GM12878 (cell line): Measurements from ENCODE around the gene HAP1. TPM values are rescaled to one million over a fixed set of nuclear protein-coding genes. Genes with fewer than 3 reads are reported as not detected.

ENCODE experiments used
- ATAC-seq: fragments of 200-7000 bp; cut with Tn5 transposase; 3 replicates; pipeline ENCODE4 v1.9.1; 2020; ENCODE audit warnings: mild to moderate bottlenecking, moderate library complexity
- BruUV-seq: library from RNA; stranded (reverse); fragments of 400-500 nt; replicated peaks from 2 replicates; lab custom pipeline; 2021; lab: Mats Ljungman, UMichigan
- CTCF ChIA-PET: fragments of 300-600 bp; sonication (Branson Sonifier 250); formaldehyde crosslinking; extraction: SDS; loops from one replicate; lab custom pipeline; 2021; ENCODE audit warnings: inconsistent platforms; lab: Yijun Ruan, JAX
- POLR2A ChIA-PET: fragments of 350-600 bp; formaldehyde crosslinking; extraction: SDS; loops from one replicate; lab custom pipeline; 2021; ENCODE audit warnings: inconsistent platforms; lab: Charles Lee
- RAD21 ChIA-PET: fragments of 300-600 bp; sonication (Branson Sonifier 250); formaldehyde crosslinking; loops from one replicate; lab custom pipeline; 2023; ENCODE audit warnings: antibody characterized with exemption; ENCODE audit not compliant: unreplicated experiment; lab: Charles Lee
- SMC1A ChIA-PET: fragments of 300-600 bp; sonication (Branson Sonifier 250); formaldehyde crosslinking; loops from one replicate; lab custom pipeline; 2023; ENCODE audit not compliant: unreplicated experiment, uncharacterized antibody; lab: Charles Lee
- DNase-seq: peaks from one replicate; pipeline ENCODE4 v3.0.0-alpha.2; 2011; ENCODE audit warnings: low read depth, low spot score
- FAIRE-seq: peaks from 3 replicates; lab custom pipeline; 2011; peaks lifted over from hg19 to GRCh38; lab: Jason Lieb, UNC
- H2AFZ ChIP-seq: 2 replicates; pipeline ENCODE4 v1.6.0; 2011; ENCODE audit warnings: low read depth, low read length, control low read depth; ENCODE audit not compliant: control insufficient read depth
- H3K27ac ChIP-seq: 2 replicates; pipeline ENCODE4 v1.5.1; 2011; ENCODE audit warnings: control low read depth; ENCODE audit not compliant: control insufficient read depth, insufficient read depth
- H3K27me3 ChIP-seq, 2 experiments: replicated peaks in 1 of 2; 2 replicates each; pipeline versions ENCODE4 v1.6.0 to v1.6.1; 2011; ENCODE audit warnings: low read length in 1 of 2; ENCODE audit not compliant: control insufficient read depth in 2 of 2, insufficient read depth in 2 of 2
- H3K36me3 ChIP-seq, 2 experiments: 2 replicates each; pipeline ENCODE4 v1.5.1; 2011; ENCODE audit warnings: low read length in 1 of 2; ENCODE audit not compliant: control insufficient read depth in 2 of 2, insufficient read depth in 2 of 2
- H3K4me1 ChIP-seq: 2 replicates; pipeline ENCODE4 v1.6.1; 2011; ENCODE audit warnings: mild to moderate bottlenecking, low read length, moderate library complexity, mixed read lengths; ENCODE audit not compliant: control insufficient read depth, insufficient read depth
- H3K4me2 ChIP-seq: 2 replicates; pipeline ENCODE4 v1.6.0; 2011; ENCODE audit warnings: control low read depth; ENCODE audit not compliant: control insufficient read depth, insufficient read depth
- H3K4me3 ChIP-seq: fragments of 200-600 bp; sonication (generic); 2 replicates; pipeline ENCODE4 v1.5.1; 2016
- H3K79me2 ChIP-seq: 2 replicates; pipeline ENCODE4 v1.6.0; 2011; ENCODE audit warnings: low read length; ENCODE audit not compliant: control insufficient read depth, insufficient read depth
- H3K9ac ChIP-seq: 2 replicates; pipeline ENCODE4 v1.8.0; 2011; ENCODE audit warnings: low read length, control low read depth, mixed read lengths; ENCODE audit not compliant: control insufficient read depth, insufficient read depth
- H3K9me3 ChIP-seq: replicated peaks from 3 replicates; pipeline ENCODE4 v1.5.1; 2011; ENCODE audit warnings: mild to moderate bottlenecking, low read length; ENCODE audit not compliant: control insufficient read depth, insufficient read depth
- H4K20me1 ChIP-seq: 2 replicates; pipeline ENCODE4 v1.6.0; 2011; ENCODE audit not compliant: control insufficient read depth, insufficient read depth
- CHD2 ChIP-seq: IDR thresholded peaks from 2 replicates; pipeline ENCODE4 v1.6.1; 2011; ENCODE audit warnings: low read depth, low read length, improper control_type of control experiment, borderline replicate concordance
- E2F4 ChIP-seq: IDR thresholded peaks from 2 replicates; pipeline ENCODE4 v1.6.1; 2012; ENCODE audit warnings: low read depth, low read length, improper control_type of control experiment
- E2F8 ChIP-seq: fragments of 450-650 bp; IDR thresholded peaks from 2 replicates; pipeline ENCODE4 v1.6.1; 2018; ENCODE audit warnings: mild to moderate bottlenecking, low read depth, moderate library complexity; ENCODE audit not compliant: partially characterized antibody
- FOXM1 ChIP-seq: IDR thresholded peaks from 2 replicates; pipeline ENCODE4 v1.6.1; 2012; ENCODE audit warnings: low read depth, mild to moderate bottlenecking, inconsistent platforms, low read length, moderate library complexity
- IRF3 ChIP-seq: fragments of 450-650 bp; IDR thresholded peaks from 2 replicates; pipeline ENCODE4 v1.6.1; 2014; ENCODE audit warnings: mild to moderate bottlenecking
- IRF5 ChIP-seq: fragments of 450-650 bp; IDR thresholded peaks from 2 replicates; pipeline ENCODE4 v1.6.1; 2017; ENCODE audit warnings: borderline replicate concordance
- JUNB ChIP-seq: IDR thresholded peaks from 2 replicates; pipeline ENCODE4 v1.6.1; 2016; ENCODE audit warnings: antibody characterized with exemption, mild to moderate bottlenecking
- KLF5 ChIP-seq: fragments of 450-650 bp; IDR thresholded peaks from 2 replicates; pipeline ENCODE4 v1.6.1; 2014; ENCODE audit warnings: mild to moderate bottlenecking; ENCODE audit not compliant: partially characterized antibody
- MEF2B ChIP-seq: fragments of 450-650 bp; IDR thresholded peaks from 2 replicates; pipeline ENCODE4 v1.6.1; 2018; ENCODE audit warnings: mild to moderate bottlenecking, moderate library complexity; ENCODE audit not compliant: partially characterized antibody, poor library complexity, severe bottlenecking
- POU2F2 ChIP-seq: IDR thresholded peaks from 3 replicates; pipeline ENCODE4 v1.6.1; 2011; ENCODE audit warnings: low read depth, mild to moderate bottlenecking, low read length, borderline replicate concordance
- SIX5 ChIP-seq: IDR thresholded peaks from 2 replicates; pipeline ENCODE4 v1.6.1; 2011; ENCODE audit warnings: mild to moderate bottlenecking, low read depth, low read length, moderate library complexity; ENCODE audit not compliant: severe bottlenecking
- SMAD5 ChIP-seq: IDR thresholded peaks from 2 replicates; pipeline ENCODE4 v1.6.1; 2016; ENCODE audit warnings: antibody characterized with exemption, low read depth
- YBX1 ChIP-seq: fragments of 450-650 bp; IDR thresholded peaks from 2 replicates; pipeline ENCODE4 v1.6.1; 2016; ENCODE audit warnings: antibody characterized with exemption
- ZBTB4 ChIP-seq: fragments of 450-650 bp; formaldehyde crosslinking; IDR thresholded peaks from 2 replicates; pipeline ENCODE4 v1.4.0; 2022; ENCODE audit warnings: mild to moderate bottlenecking, moderate library complexity
- ZNF384 ChIP-seq: IDR thresholded peaks from 2 replicates; pipeline ENCODE4 v1.6.1; 2012; ENCODE audit warnings: low read depth, mild to moderate bottlenecking, low read length, improper control_type of control experiment, borderline replicate concordance
- WGBS: methylation state at CpG from one replicate; pipeline ENCODE4 v1.1.6; 2016; ENCODE audit warnings: low lambda C conversion rate; ENCODE audit not compliant: insufficient replicate concordance, insufficient coverage; ENCODE audit errors: missing lambda C conversion rate; 5-methylcytosine and 5-hydroxymethylcytosine counted together
- in situ Hi-C: fragments of 300-500 bp; cut with MboI; formaldehyde crosslinking; loops from 9 replicates; pipeline ENCODE4 v1.14.3; 2018; ENCODE audit warnings: mixed read lengths
- intact Hi-C: fragments of 100-400 bp; cut with micrococcal nuclease; formaldehyde crosslinking; loops from one replicate; pipeline ENCODE4 v1.14.2; 2022; ENCODE audit not compliant: unreplicated experiment
- polyA plus RNA-seq, 11 experiments: library from polyadenylated mRNA; depleted of rRNA in 4 of 11; unstranded in 6 of 11; stranded (reverse) in 5 of 11; fragments of >200 nt; fragmentation: Nextera tagmentation in 4 of 11; fragmentation: Illumina TruSeq in 1 of 11; extraction: Ambion mirVana in 4 of 11; extraction: Trizol in 1 of 11; gene quantifications; 1 replicate in 1 of 11; 2 replicates in 10 of 11; pipeline versions ENCODE4 v1.2.1 to v1.2.3, GENCODE V29; 2011 to 2016; ENCODE audit warnings: inconsistent platforms in 2 of 11, missing spikeins in 2 of 11, low read depth in 1 of 11
- total RNA-seq, 4 experiments: library from RNA; depleted of rRNA in 3 of 4; stranded (reverse); fragments of >200 nt in 3 of 4; fragmentation: Illumina TruSeq in 1 of 4; extraction: Trizol in 1 of 4; gene quantifications; 2 replicates each; pipeline versions ENCODE4 v1.2.1 to v1.2.3, GENCODE V29; 2013 to 2021

The HAP1 gene
- total and polyA plus RNA-seq, 10 of the 15 experiments (the other 5 are each of a cell fraction or from before 2014, with no cell fraction given) = not detected

- Histone ChIP-seq H2AFZ (no peak overlapping the region), H3K79me2 (no peaks in the 10 kb centered on the region)
- FAIRE-seq = no peak
Observed at GRCh38 chr17:41779954-41780353, 45.5 kb upstream of the HAP1 start.

More at GRCh38 chr17:41779954-41780353, 45.5 kb upstream of the HAP1 start:
- ATAC-seq (no peak), DNase-seq (no peak)
- POLR2A ChIA-PET = no interaction called here
- no peaks in the 10 kb centered on the region for H3K9me3 ChIP-seq
- H3K4me2 ChIP-seq = no peak overlapping the region
- H3K27me3 ChIP-seq = no peaks in the 10 kb centered on the region; a peak in 1 of 4 replicates
- intact Hi-C loops = no loop called here
- in situ Hi-C loops = no loop called here
- no peak overlapping the region for H3K4me3 ChIP-seq
- SMC1A ChIA-PET = interaction anchor here (1.3 kb wide), 1 partner anchor 21 kb away, joined by 3 read pairs; no protein-coding TSS in a partner anchor
- WGBS = 0% methylated on average over 1 of the region's 1 CpG
- H3K36me3 ChIP-seq = no peaks in the 10 kb centered on the region
- no peak overlapping the region for H3K27ac ChIP-seq
- H3K4me1 ChIP-seq = peaks cover 3% of the 10 kb centered on the region
- CTCF ChIA-PET = interaction anchor here (1.3 kb wide), 1 partner anchor 84 kb away, joined by 4 read pairs; no protein-coding TSS in a partner anchor
- H3K9ac ChIP-seq = no peak overlapping the region
- no peaks in the 10 kb centered on the region for H4K20me1 ChIP-seq
- RAD21 ChIA-PET = no interaction called here
- TF ChIP-seq SIX5 (no peak), E2F8 (no peak), ZBTB4 (CRISPR knock-in tag) (no peak), YBX1 (no peak), JUNB (no peak), CHD2 (no peak), MEF2B (no peak), KLF5 (no peak), E2F4 (no peak), ZNF384 (no peak), IRF3 (no peak), IRF5 (no peak), FOXM1 (no peak), POU2F2 (no peak), SMAD5 (no peak)
- BruUV-seq = no TSS peak
